ENCODE results near the gene NSD2. TPM values are rescaled to one million over a fixed set of nuclear protein-coding genes. Genes with fewer than 3 reads are reported as not detected.

Gene NSD2
- total RNA-seq, 1 donor from 2014 or later = 202 TPM

DNA sequence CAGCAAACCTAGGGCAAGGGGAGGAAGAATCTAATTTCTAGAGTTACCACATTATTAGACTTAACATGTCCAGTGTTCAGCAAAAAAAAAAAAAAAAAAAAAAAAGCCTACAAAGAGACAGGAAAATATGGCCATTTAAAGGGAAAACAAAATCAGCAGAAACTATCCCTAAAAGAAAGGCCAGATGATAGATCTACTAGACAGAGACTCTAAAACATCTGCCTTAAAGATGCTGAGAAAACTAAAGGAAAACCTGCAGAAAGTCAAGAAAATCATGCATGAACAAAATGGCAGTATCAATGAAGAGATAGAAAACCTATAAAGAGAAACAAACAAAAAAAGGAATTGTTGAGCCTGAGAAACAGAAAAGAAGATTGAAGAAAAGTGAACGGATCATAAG, 93.8 kb downstream of the NSD2 start:
- no peaks in the 10 kb centered on the region for H3K4me1 Mint-ChIP-seq (ENCODE audit: low read depth)
- H3K4me3 Mint-ChIP-seq = no peak overlapping the region
- no peak for DNase-seq (ENCODE audit: low spot score)
- no peaks in the 10 kb centered on the region for H3K27me3 Mint-ChIP-seq (ENCODE audit: insufficient read depth)
- intact Hi-C loops (cut with micrococcal nuclease) = no loop called here
- peaks cover 67% of the 10 kb centered on the region for H3K36me3 Mint-ChIP-seq (ENCODE audit: low read depth)
- H3K9me3 Mint-ChIP-seq = no peaks in the 10 kb centered on the region
- H3K27ac Mint-ChIP-seq = peak overlapping the region; percentile 7

DNA sequence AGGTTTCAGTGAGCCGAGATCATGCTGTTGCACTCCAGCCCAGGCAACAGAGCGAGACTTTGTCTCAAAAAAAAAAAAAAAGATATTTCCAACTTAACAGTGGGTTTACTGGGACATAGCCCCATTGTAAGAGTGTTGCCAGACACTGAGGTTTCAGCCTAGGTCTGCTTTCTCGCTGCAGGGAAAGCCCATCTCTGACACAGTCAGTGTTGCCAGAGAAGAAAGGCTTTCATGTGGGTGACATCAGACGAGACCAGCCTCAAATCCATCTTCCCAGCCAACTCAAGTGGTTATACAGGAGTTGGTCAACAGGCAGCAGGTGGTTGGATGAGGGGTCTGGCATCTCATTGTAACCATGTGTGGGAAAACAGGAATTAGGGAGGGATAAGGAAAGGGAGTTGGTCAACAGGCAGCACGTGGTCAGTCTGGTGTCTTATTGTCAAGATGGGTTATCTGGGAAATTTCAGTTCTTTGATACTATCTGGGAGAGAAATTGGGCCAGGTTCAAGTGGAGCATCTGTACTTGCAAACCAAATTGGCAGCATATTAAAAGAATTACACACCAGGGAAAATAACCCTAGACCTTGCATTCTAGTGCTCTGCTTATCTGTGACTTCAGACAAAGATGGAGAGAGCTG, 96.4 kb downstream of the NSD2 start:
- no peaks in the 10 kb centered on the region for H3K4me1 Mint-ChIP-seq (ENCODE audit: low read depth)
- peak overlapping the region; percentile 50 for H3K27ac Mint-ChIP-seq
- H3K9me3 Mint-ChIP-seq = no peaks in the 10 kb centered on the region
- H3K36me3 Mint-ChIP-seq (ENCODE audit: low read depth) = peaks cover 56% of the 10 kb centered on the region
- intact Hi-C loops (cut with micrococcal nuclease) = no loop called here
- no peaks in the 10 kb centered on the region for H3K27me3 Mint-ChIP-seq (ENCODE audit: insufficient read depth)
- no peak for DNase-seq (ENCODE audit: low spot score)
- H3K4me3 Mint-ChIP-seq = no peak overlapping the region

DNA sequence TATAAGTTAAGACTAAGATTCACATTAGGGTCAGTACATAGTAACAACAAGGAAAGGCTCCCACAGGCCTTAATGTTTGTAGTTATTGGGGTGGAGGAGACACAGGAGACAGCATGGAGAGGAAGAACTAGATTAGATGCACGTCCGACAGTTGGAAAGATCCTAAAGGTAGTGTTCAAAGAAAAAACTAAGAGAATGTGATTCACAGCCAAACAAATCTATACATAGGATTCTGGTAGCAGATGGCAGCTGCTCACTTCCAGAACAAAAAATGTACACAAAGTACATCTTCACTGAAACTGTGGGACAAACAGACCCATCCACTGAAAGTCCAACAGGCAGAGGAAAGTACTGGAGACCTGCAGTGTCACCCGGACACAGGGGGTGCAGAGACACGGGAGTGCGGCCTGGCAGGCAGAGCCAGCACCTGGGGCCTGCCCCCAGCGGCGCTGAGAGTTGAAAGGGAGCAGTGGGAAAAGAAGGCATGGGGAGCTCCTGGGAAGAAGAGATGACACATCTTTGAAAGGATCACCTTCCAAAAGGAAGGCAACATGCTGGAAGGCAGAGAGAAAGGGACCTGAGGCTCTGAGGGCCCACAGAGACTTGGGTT, 97.6 kb downstream of the NSD2 start:
- no peak for DNase-seq (ENCODE audit: low spot score)
- H3K4me1 Mint-ChIP-seq (ENCODE audit: low read depth) = no peaks in the 10 kb centered on the region
- H3K36me3 Mint-ChIP-seq (ENCODE audit: low read depth) = peaks cover 61% of the 10 kb centered on the region
- no peak overlapping the region for H3K4me3 Mint-ChIP-seq
- intact Hi-C loops (cut with micrococcal nuclease) = no loop called here
- H3K27ac Mint-ChIP-seq = peak overlapping the region; percentile 1
- no peaks in the 10 kb centered on the region for H3K9me3 Mint-ChIP-seq
- no peaks in the 10 kb centered on the region for H3K27me3 Mint-ChIP-seq (ENCODE audit: insufficient read depth)

DNA sequence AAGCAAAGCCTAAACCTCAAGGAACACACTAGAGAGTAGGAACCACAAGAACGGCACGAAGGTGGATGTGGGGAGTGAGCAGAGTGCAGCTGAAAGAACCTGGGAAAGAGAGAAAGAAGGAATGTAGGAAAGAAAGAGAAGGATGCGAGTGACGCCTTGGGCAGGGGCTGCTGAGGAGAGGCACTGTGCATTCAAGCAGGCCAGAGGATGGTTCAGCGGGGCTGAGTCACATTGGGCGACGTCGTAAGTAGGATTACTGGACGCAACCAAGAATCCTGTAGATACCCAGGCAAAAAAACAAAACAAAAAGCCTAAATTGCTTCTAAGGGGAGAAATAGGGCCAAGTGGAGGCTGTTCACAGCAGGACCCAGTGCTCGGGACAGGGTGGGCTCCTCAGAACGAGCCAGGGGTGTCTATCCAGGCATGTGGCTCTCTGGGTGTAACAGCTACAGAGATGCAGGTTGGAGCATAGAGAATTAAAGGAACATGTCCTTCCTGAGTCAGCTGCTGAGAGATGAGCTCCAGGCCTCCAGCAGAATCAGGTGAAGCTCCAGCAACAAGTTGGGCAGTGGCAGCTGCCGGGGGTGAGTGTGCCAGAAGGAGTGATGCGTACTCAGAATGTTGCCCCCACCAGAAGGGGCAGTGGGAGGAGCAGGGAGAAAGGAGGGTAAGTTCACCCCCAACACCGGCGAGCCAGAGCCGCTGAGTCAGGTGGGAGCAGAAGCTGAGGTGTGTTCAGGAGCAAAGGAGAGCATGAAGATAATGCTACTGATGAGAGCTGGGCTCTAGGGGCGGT, 98.9 kb downstream of the NSD2 start:
- Mint-ChIP-seq H3K27ac (peak overlapping the region; percentile 43), H3K4me3 (no peak overlapping the region), H3K9me3 (no peaks in the 10 kb centered on the region), H3K36me3 (ENCODE audit: low read depth) (peaks cover 55% of the 10 kb centered on the region), H3K4me1 (ENCODE audit: low read depth) (no peaks in the 10 kb centered on the region), H3K27me3 (ENCODE audit: insufficient read depth) (no peaks in the 10 kb centered on the region)
- intact Hi-C loops (cut with micrococcal nuclease) = no loop called here
- no peak for DNase-seq (ENCODE audit: low spot score)

DNA sequence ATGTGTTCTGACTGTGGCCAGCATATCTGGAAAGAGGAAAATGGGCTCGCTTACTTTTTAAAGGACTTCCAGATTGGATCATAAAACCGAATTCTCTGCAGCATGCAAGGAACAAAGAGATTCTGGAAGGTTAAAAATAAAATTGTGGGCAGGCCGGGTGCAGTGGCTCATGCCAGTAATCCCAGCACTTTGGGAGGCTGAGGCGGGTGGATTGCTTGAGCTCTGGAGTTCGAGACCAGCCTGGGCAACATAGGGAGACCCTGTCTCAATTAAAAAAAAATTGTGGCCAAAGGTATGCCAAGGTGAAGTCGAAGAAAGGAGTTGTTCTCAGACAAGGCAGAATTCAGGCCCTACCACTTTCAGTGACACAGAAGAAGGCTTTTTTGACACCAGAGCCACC, 99.7 kb downstream of the NSD2 start:
- Mint-ChIP-seq H3K9me3 (no peaks in the 10 kb centered on the region), H3K36me3 (ENCODE audit: low read depth) (peaks cover 47% of the 10 kb centered on the region), H3K27ac (no peak overlapping the region), H3K4me3 (no peak overlapping the region), H3K27me3 (ENCODE audit: insufficient read depth) (no peaks in the 10 kb centered on the region), H3K4me1 (ENCODE audit: low read depth) (no peaks in the 10 kb centered on the region)
- no peak for DNase-seq (ENCODE audit: low spot score)
- intact Hi-C loops (cut with micrococcal nuclease) = no loop called here

DNA sequence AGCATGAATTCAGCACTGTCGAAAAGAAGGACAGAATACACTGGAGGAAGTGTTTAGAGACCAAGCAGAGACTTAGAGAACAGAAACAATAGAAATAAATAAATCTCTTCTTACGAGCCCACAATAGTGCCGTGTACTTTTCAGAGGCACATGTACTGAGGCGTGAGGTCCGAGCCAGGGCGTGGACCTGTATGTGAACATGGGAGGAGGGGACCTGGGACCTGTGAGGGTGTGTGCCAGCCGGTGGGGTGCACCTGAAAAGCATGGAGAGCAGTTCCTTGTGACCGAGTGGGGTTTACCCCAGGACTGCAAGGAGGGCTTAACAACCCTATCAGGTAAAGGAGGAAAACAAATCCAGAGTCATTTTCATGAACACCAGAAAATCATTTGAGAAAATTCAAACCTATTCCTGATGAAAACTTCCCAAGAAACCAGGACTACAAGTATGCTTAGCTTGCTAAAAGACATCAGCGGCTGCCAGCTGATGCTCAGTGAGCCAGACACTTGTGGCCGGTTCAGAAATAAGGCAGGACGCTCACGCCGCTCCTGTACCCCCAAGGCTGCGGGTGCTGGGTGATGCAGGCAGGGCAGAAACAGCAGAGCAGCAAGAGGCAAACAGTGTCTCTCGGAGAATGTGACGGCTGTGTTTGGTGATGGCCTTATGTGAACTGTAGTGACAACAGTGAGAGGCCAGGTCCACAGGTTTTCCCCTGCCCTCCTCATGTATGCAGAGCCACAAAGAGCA, 100.4 kb downstream of the NSD2 start:
- H3K36me3 Mint-ChIP-seq (ENCODE audit: low read depth) = peaks cover 46% of the 10 kb centered on the region
- H3K27ac Mint-ChIP-seq = no peak overlapping the region
- intact Hi-C loops (cut with micrococcal nuclease) = no loop called here

DNA sequence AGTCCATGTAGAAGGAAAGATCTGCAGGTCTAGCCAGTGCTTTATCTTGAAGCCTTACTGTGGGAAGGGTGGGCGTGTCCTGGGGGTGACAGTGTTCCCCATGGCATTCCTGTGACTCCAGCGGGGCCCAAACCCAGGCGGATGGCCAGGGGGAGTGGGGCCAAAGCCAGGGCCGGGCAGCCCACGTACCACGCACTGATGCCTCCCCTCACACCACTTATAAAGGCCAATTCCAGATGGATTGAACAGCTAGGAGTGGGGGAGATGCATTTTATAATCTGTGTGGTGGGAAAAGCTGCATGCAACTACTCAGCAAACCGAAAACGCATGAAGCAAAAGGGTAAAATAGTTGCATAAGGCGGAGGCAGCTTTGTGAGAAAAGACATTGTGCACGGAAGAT, 101.2 kb downstream of the NSD2 start:
- peaks cover 42% of the 10 kb centered on the region for H3K36me3 Mint-ChIP-seq (ENCODE audit: low read depth)
- DNase-seq (ENCODE audit: low spot score) = no peak
- no peak overlapping the region for H3K27ac Mint-ChIP-seq
- H3K4me1 Mint-ChIP-seq (ENCODE audit: low read depth) = no peaks in the 10 kb centered on the region
- H3K9me3 Mint-ChIP-seq = no peaks in the 10 kb centered on the region
- no peak overlapping the region for H3K4me3 Mint-ChIP-seq
- intact Hi-C loops (cut with micrococcal nuclease) = no loop called here
- no peaks in the 10 kb centered on the region for H3K27me3 Mint-ChIP-seq (ENCODE audit: insufficient read depth)

More for the DNA sequence above, 100.4 kb downstream of the NSD2 start:
- no peak overlapping the region for H3K4me3 Mint-ChIP-seq
- H3K9me3 Mint-ChIP-seq = no peaks in the 10 kb centered on the region
- no peaks in the 10 kb centered on the region for H3K27me3 Mint-ChIP-seq (ENCODE audit: insufficient read depth)
- no peak for DNase-seq (ENCODE audit: low spot score)
- H3K4me1 Mint-ChIP-seq (ENCODE audit: low read depth) = no peaks in the 10 kb centered on the region

DNA sequence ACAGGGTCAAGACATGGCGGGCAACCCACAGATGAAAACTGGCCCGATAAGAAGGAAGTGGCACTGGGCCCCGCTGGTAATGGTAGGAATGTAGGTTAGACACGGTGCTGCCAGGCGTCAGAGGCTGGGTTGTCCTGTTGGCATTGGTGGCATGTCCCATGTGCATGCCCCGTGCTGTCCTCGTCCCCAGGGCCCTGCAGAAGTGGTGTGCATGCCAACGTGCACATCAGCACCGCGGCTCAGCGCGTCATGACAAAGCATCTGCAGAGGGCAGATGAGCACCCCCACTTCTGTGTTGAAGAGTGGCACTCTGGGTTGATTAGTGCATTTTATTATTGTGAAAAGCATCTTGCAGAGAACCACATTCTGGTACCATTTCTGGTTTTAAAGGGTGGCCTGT, 102.0 kb downstream of the NSD2 start:
- Mint-ChIP-seq H3K4me1 (ENCODE audit: low read depth) (no peaks in the 10 kb centered on the region), H3K27ac (no peak overlapping the region), H3K4me3 (no peak overlapping the region), H3K9me3 (no peaks in the 10 kb centered on the region), H3K27me3 (ENCODE audit: insufficient read depth) (no peaks in the 10 kb centered on the region), H3K36me3 (ENCODE audit: low read depth) (peaks cover 37% of the 10 kb centered on the region)
- intact Hi-C loops (cut with micrococcal nuclease) = no loop called here
- no peak for DNase-seq (ENCODE audit: low spot score)

DNA sequence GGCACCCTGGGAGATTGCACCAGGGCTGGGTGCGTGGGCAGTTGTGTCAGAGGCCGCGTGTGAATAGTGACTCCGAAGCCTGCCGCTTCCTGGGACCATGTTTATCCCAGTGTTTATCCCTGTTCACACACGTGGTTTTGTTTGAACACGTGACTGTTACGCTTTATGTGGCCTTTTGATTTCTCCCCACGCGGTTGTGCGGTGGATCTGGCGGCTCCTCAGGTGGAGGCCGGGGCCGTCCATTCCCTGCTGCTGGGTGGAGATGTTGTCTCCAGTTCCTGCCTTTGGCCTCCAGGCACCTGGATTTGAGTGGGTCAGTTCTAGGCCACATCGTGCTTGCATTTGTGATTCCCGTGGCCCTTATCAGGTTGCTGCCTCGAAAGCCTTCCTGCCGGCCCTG, 102.5 kb downstream of the NSD2 start:
- peaks cover 32% of the 10 kb centered on the region for H3K36me3 Mint-ChIP-seq (ENCODE audit: low read depth)
- no peak for DNase-seq (ENCODE audit: low spot score)
- no peaks in the 10 kb centered on the region for H3K9me3 Mint-ChIP-seq
- no peaks in the 10 kb centered on the region for H3K4me1 Mint-ChIP-seq (ENCODE audit: low read depth)
- no peak overlapping the region for H3K27ac Mint-ChIP-seq
- H3K27me3 Mint-ChIP-seq (ENCODE audit: insufficient read depth) = no peaks in the 10 kb centered on the region
- H3K4me3 Mint-ChIP-seq = no peak overlapping the region
- intact Hi-C loops (cut with micrococcal nuclease) = no loop called here

DNA sequence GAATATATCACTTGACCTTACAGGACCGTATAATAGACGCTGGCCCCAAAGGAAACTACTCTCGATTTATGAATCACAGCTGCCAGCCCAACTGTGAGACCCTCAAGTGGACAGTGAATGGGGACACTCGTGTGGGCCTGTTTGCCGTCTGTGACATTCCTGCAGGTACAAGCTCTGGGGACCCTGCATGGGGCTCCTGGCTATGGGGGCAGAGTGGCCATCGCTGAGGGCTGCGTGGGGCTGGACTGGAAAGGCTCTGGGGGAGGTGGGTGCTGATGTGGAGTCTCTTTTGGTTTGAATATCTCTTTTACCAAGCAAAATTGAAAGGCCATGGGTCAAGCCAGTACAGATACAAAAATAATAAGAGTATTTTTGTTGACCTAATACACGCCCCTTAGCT, 103.6 kb downstream of the NSD2 start:
- Mint-ChIP-seq H3K4me1 (ENCODE audit: low read depth) (no peaks in the 10 kb centered on the region), H3K36me3 (ENCODE audit: low read depth) (peaks cover 35% of the 10 kb centered on the region), H3K27ac (no peak overlapping the region), H3K4me3 (no peak overlapping the region), H3K9me3 (no peaks in the 10 kb centered on the region), H3K27me3 (ENCODE audit: insufficient read depth) (no peaks in the 10 kb centered on the region)
- intact Hi-C loops (cut with micrococcal nuclease) = no loop called here
- no peak for DNase-seq (ENCODE audit: low spot score)

DNA sequence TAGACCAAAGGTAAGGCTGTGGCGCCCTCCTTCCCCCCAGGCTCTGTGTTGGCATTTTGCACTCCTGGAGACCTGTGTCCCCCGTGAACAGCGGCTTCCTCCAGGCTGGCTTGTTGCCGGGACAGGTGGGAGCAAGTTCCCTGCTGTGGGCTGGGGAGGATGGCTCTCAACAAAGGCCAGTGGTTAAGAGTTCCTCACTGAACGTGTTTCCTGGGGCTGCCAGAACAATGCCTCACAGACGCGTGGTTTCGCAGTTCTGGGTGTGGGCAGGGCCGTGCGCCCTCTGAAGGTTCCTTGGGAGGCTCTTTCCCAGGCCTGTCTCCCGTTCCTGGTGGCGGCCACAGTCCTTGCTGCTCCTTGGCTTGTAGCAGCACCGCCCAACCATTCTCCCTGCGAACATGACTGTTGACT, 104.2 kb downstream of the NSD2 start:
- intact Hi-C loops (cut with micrococcal nuclease) = no loop called here
- no peak for DNase-seq (ENCODE audit: low spot score)
- H3K4me3 Mint-ChIP-seq = no peak overlapping the region
- H3K27ac Mint-ChIP-seq = no peak overlapping the region
- H3K36me3 Mint-ChIP-seq (ENCODE audit: low read depth) = peaks cover 34% of the 10 kb centered on the region
- no peaks in the 10 kb centered on the region for H3K27me3 Mint-ChIP-seq (ENCODE audit: insufficient read depth)
- H3K9me3 Mint-ChIP-seq = no peaks in the 10 kb centered on the region
- no peaks in the 10 kb centered on the region for H3K4me1 Mint-ChIP-seq (ENCODE audit: low read depth)

DNA sequence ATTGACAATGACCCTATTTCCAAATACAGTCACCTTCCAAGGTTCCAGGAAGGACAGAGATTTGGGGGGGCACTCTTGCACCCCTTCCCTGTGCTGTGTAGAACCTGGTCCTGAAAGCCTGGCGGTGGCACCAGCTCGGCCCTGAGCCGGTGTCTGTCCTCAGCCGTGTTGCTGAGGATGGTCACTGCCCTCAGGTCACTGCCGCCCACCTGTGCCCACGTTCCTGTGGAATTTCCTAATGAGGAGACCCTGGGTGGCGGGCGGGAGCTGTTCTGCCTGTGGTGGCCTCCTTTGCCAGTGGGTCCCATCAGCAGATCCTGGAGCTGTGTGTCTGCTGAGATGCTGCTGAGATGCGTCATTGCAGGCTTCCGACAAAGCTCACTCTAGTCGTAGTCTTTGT, 104.7 kb downstream of the NSD2 start:
- no peak overlapping the region for H3K27ac Mint-ChIP-seq
- intact Hi-C loops (cut with micrococcal nuclease) = no loop called here
- no peaks in the 10 kb centered on the region for H3K9me3 Mint-ChIP-seq

More for the DNA sequence above, 104.7 kb downstream of the NSD2 start:
- no peak for DNase-seq (ENCODE audit: low spot score)
- H3K4me3 Mint-ChIP-seq = no peak overlapping the region
- no peaks in the 10 kb centered on the region for H3K27me3 Mint-ChIP-seq (ENCODE audit: insufficient read depth)
- H3K36me3 Mint-ChIP-seq (ENCODE audit: low read depth) = peaks cover 35% of the 10 kb centered on the region
- H3K4me1 Mint-ChIP-seq (ENCODE audit: low read depth) = no peaks in the 10 kb centered on the region
